PC-9 (cell line): ENCODE measurements around the gene MCUB.

ENCODE experiments used
- CTCF ChIP-seq: fragments of 200-600 bp; sonication (generic); conservative IDR thresholded peaks from 2 replicates; pipeline ENCODE4 v1.6.1; 2017; ENCODE audit warnings: mixed run types, antibody characterized with exemption, mild to moderate bottlenecking, moderate library complexity
- EZH2 ChIP-seq: fragments of 200-600 bp; sonication (generic); IDR thresholded peaks from 2 replicates; pipeline ENCODE4 v1.8.0; 2017; ENCODE audit warnings: antibody characterized with exemption, low read depth

GRCh38 chr4:109578846-109579245 lies 18.8 kb downstream of the MCUB start:
- TF ChIP-seq EZH2: no peak
- TF ChIP-seq CTCF: no peak
